ENCODE results near the gene CTBP1. TPM values are rescaled to one million over a fixed set of nuclear protein-coding genes. Genes with fewer than 3 reads are reported as not detected.

CTBP1 gene
- total RNA-seq, 1 experiment from 2014 or later: 187 TPM

DNA sequence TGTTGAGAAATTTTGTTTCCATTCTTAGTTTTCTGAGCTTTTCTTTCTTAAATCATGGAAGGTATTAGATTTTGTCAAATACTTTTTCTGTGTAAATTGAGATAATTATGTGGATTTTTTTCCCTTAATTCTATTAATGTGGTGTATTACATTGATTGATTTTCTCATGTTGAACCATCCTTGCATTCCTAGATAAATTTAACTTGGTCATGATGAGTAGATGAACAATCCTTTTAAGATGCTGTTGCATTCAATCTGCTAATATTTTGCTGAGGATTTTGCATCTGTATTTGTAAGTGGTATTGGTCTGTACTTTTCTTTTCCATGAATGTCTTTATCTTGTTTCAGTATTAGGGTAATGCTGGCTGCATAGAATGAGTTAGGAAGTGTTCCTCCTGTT lies 20.3 kb upstream of the CTBP1 start:
- TF ChIP-seq, protein P1, sequence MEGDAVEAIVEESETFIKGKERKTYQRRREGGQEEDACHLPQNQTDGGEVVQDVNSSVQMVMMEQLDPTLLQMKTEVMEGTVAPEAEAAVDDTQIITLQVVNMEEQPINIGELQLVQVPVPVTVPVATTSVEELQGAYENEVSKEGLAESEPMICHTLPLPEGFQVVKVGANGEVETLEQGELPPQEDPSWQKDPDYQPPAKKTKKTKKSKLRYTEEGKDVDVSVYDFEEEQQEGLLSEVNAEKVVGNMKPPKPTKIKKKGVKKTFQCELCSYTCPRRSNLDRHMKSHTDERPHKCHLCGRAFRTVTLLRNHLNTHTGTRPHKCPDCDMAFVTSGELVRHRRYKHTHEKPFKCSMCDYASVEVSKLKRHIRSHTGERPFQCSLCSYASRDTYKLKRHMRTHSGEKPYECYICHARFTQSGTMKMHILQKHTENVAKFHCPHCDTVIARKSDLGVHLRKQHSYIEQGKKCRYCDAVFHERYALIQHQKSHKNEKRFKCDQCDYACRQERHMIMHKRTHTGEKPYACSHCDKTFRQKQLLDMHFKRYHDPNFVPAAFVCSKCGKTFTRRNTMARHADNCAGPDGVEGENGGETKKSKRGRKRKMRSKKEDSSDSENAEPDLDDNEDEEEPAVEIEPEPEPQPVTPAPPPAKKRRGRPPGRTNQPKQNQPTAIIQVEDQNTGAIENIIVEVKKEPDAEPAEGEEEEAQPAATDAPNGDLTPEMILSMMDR (conservative IDR thresholded peaks at IDR 0.05; ENCODE audit: low read depth, low read length): no peak
- no peak for TF ChIP-seq EZH2 (IDR thresholded peaks at IDR 0.05; ENCODE audit: borderline replicate concordance, low read depth, low read length, poor library complexity, severe bottlenecking)
- POLR2A ChIA-PET (ENCODE audit: low non-redundant PET): no interaction called here
- intact Hi-C loops (cut with micrococcal nuclease; ENCODE audit: unreplicated experiment): loop anchor here (5.0 kb wide), 1 partner anchor 102 kb away; no protein-coding TSS in a partner anchor

DNA sequence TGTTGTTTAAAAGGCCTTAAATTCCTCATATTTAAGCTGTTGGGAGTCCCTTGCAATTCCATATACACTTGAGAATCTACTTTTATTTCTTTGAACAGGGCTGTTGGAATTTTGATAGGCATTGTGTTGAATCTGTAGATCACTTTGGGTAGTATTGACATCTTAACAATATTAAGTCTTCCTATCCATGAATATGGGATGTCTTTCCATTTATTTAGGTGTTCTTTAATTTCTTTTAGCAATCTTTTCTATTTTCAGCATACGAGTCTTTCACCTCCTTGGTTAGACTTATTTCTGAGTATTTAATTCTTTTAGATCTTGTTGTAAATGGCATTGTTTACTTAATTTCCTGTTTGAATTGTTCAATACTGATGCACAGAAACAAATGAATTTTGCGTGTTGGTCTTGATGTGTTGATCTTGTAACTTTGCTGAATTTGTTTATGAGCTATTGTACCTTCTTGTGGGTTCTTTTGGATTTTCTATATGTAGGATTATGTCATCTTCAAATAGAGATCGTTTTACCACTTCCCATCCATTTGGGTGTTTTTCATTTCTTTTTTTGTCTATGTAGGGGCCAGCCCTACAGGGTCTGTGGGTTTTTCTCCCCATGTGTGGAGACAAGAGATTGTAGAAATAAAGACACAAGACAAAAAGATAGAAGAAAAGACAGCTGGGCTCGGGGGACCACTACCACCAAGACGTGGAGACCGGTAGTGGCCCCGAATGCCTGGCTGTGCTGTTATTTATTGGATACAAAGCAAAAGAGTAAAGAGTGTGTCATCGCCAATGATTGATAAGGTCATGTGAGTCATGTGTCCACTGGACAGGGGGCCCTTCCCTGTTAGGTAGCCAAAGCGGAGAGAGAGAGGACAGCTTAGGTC lies 18.2 kb upstream of the CTBP1 start:
- intact Hi-C loops (cut with micrococcal nuclease; ENCODE audit: unreplicated experiment): loop anchor here (5.0 kb wide), 1 partner anchor 100 kb away; no protein-coding TSS in a partner anchor
- H3K36me3 ChIP-seq (ENCODE audit: insufficient read depth, low read length, poor library complexity, severe bottlenecking): no peaks in the 10 kb centered on the region
- TF ChIP-seq, protein P1 (conservative IDR thresholded peaks at IDR 0.05; ENCODE audit: low read depth, low read length): no peak
- no peak for TF ChIP-seq EZH2 (IDR thresholded peaks at IDR 0.05; ENCODE audit: borderline replicate concordance, low read depth, low read length, poor library complexity, severe bottlenecking)
- BruUV-seq (replicated peaks): no TSS peak
- ChIA-PET POLR2A (ENCODE audit: low non-redundant PET) (no interaction called here), CTCF (no interaction called here)
- H3K9me3 ChIP-seq (ENCODE audit: low read depth, low read length, poor library complexity, severe bottlenecking): peaks cover 6% of the 10 kb centered on the region
- no peaks in the 10 kb centered on the region for H3K27me3 ChIP-seq (replicated peaks; ENCODE audit: insufficient read depth, low read depth, low read length, poor library complexity)
- DNase-seq (ENCODE audit: low spot score): no peak
- no peak overlapping the region for H3K4me3 ChIP-seq (ENCODE audit: low read depth, low read length, poor library complexity, severe bottlenecking)
- H3K4me1 ChIP-seq (ENCODE audit: insufficient read depth, low read length, poor library complexity, severe bottlenecking): no peaks in the 10 kb centered on the region
- H3K27ac ChIP-seq (ENCODE audit: low read depth, low read length, poor library complexity, severe bottlenecking): no peak overlapping the region

More for the DNA sequence above, 20.3 kb upstream of the CTBP1 start:
- Histone ChIP-seq H3K36me3 (ENCODE audit: insufficient read depth, low read length, poor library complexity, severe bottlenecking) (no peaks in the 10 kb centered on the region), H3K4me1 (ENCODE audit: insufficient read depth, low read length, poor library complexity, severe bottlenecking) (no peaks in the 10 kb centered on the region), H3K9me3 (ENCODE audit: low read depth, low read length, poor library complexity, severe bottlenecking) (peaks cover 6% of the 10 kb centered on the region), H3K4me3 (ENCODE audit: low read depth, low read length, poor library complexity, severe bottlenecking) (no peak overlapping the region), H3K27ac (ENCODE audit: low read depth, low read length, poor library complexity, severe bottlenecking) (no peak overlapping the region), H3K27me3 (replicated peaks; ENCODE audit: insufficient read depth, low read depth, low read length, poor library complexity) (no peaks in the 10 kb centered on the region)
- CTCF ChIA-PET: interaction anchor here (1.4 kb wide), 1 partner anchor 12 kb away, joined by 4 read pairs; no protein-coding TSS in a partner anchor
- no peak for DNase-seq (ENCODE audit: low spot score)
- no TSS peak for BruUV-seq (replicated peaks)

DNA sequence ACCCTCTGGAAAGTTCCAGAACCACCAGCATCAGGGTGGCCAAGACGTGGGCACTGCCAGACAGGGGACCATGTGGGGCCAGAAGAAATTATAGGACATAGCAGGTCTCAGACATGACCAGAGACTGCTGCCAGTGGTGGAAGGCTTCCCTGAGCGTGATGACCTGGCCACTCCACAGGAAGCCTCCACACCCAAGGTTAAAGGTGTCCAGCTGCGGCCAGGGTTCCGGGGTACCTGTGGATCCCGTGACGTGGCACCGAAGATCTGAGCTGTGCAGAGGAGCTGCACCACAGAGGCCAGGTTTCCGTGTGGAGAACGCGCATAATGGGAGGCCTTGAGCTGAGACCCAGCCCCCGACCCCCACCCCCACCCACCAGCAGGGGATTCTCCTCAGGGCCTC lies 16.4 kb upstream of the CTBP1 start:
- Histone ChIP-seq H3K9me3 (ENCODE audit: low read depth, low read length, poor library complexity, severe bottlenecking) (peaks cover 6% of the 10 kb centered on the region), H3K27ac (ENCODE audit: low read depth, low read length, poor library complexity, severe bottlenecking) (no peak overlapping the region), H3K4me1 (ENCODE audit: insufficient read depth, low read length, poor library complexity, severe bottlenecking) (no peaks in the 10 kb centered on the region), H3K27me3 (replicated peaks; ENCODE audit: insufficient read depth, low read depth, low read length, poor library complexity) (no peaks in the 10 kb centered on the region), H3K36me3 (ENCODE audit: insufficient read depth, low read length, poor library complexity, severe bottlenecking) (no peaks in the 10 kb centered on the region), H3K4me3 (ENCODE audit: low read depth, low read length, poor library complexity, severe bottlenecking) (no peak overlapping the region)
- no peak for DNase-seq (ENCODE audit: low spot score)
- intact Hi-C loops (cut with micrococcal nuclease; ENCODE audit: unreplicated experiment): loop anchor here (5.0 kb wide), 1 partner anchor 98 kb away; no protein-coding TSS in a partner anchor
- no TSS peak for BruUV-seq (replicated peaks)
- TF ChIP-seq, protein P1 (conservative IDR thresholded peaks at IDR 0.05; ENCODE audit: low read depth, low read length): no peak
- TF ChIP-seq EZH2 (IDR thresholded peaks at IDR 0.05; ENCODE audit: borderline replicate concordance, low read depth, low read length, poor library complexity, severe bottlenecking): no peak
- POLR2A ChIA-PET (ENCODE audit: low non-redundant PET): no interaction called here
- CTCF ChIA-PET: no interaction called here

All from A673 (cell line).